Kidney capillary endothelial cell (primary cell): ENCODE measurements around the gene IVD.

Source experiments
- DNase-seq: peaks from one replicate; pipeline ENCODE4 v3.0.0-alpha.2; 2018; ENCODE audit warnings: low spot score

IVD gene

DNA sequence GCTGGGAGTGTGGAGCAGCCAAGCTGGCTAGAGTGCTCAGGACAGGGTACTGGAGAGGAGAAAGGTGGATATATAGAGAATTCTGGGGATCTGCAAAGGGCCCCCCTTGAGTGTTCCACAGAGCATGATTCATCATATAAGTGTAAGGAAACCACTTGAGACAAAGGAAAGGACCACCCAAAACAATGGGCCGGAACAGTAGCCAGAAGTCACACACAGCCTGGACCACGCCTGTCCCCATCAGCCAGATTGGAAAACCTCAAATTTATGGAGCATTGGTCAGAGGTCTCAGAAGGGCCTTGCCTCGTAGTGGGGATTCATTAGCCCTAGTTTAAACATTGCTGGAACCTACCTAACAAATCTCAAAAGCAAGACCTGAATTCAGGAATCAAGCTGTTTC is 28.0 kb upstream of the IVD start:
- DNase-seq, result no peak

DNA sequence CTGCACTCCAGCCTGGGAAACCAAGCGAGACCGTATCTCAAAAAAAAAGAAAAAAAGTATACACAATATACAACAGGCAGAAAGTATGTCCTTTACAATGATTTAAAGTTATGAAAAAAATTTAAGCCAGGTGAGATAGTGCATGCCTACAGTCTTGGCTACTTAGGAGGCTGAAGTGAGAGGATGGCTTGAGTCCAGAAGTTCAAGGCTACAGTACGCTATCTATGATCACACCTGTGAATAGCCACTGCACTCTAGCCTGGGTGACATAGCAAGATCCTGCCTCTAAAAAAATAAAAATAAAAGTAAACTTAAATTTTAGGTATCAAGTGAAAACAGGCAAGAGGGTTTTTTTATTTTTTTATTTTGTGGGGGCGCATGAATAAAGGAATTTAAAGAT is 26.2 kb upstream of the IVD start:
- DNase-seq, result no peak

DNA sequence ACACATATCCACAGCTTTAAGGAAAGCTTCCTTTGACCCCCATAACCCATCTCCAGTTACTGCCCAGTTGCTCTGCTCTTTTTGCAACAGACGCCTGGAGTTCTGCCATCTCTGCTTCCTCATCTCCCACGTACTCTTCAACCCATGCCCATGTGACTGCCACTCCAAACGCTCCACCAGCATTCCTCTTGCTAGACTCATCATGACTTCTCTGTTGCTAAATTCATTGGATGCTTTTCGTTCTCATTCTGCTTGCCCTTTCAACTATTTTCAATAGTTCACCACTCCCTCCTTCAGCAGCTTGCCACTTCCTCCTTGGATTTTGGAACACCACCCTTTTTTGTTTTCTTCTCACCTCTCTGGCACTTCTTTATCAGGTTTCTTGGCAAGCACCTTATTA is 25.7 kb upstream of the IVD start:
- peak; percentile 26 for DNase-seq

DNA sequence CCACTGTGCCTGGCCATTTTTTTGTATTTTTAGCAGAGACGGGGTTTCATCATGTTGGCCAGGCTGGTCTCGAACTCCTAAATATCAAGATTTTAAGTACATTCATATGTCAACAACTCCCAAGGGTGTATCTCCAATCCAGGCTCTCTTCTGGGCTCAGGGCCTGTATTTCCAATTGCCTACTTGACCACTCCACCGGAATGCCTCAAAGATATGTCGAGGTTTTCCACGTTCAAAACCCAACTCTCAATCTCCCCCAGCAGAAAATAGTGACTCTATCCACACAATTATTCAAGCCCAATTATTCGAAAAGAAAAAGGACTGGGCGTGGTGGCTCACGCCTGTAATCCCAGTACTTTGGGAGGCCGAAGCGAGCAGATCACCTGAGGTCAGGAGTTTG is 25.0 kb upstream of the IVD start:
- no peak for DNase-seq

DNA sequence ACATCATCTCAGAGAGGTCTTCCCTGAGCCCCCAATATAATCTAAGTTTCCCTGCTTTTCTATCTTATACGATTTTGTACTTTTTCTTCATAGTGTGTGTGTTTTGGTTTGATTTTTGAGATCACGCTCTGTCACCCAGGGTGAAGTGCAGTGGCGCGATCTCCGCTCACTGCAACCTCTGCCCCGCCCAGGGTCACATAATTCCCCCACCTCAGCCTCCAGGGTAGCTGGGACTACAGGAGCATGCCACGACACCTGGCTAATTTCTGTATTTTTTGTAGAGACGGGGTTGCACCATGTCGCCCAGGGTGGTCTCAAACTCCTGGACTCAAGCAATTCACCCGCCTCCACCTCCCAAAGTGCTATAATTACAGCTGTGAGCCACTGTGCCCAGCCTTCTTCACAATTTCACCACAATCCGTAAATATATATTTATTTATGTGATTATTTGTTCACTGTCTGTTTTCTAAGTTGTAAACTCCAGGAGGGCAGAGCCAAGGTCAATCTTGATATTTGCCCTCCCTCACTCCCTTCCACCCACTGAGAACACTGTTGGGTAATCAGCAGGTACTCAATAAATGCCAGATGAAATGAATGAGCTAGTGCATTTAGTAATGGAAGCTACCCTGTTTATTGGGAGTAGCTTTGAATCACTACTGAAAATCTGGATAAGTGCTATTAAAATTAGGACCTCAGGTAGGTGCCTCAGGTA is 23.6 kb upstream of the IVD start:
- DNase-seq, result no peak

DNA sequence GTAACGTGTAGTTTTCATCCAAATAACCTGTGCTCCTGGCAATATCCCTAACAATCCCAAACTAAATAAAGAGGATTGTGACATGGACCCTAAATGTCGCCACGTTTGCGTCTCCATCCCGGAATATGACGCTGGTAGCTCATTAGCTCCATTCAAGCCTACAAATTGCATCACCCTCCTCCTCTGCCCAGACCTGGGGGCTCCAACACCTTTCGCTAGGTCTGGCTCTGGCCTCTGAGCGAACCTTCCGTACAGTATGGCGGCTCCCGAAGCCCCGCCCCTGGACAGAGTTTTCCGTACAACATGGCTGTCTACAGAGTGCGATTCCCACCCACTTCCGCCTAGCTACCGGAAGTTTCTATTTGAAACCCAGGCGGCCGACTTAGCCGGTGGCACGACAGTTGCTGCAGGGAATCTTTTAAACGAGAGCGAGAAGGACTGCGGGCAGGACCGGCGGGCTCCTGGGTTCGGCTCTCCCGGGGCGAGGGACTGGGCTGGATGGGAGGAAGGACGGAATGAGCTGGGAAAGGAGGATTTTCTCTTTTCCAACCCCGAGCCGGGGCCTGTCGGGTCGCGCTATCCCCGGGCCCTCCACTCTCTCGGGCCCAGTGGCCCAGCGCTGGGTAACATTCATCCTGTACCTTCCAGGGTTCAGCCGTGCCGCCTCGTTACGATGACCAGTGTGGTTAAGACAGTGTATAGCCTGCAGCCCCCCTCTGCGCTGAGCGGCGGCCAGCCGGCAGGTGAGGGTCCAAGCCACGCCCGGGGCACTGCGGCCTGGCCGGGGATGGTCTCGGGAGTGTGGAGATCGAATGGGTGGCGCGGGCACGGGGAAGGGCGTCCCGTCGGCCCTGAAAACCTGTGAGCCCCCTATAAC is 22.8 kb upstream of the IVD start, which contains the start of gene KNSTRN:
TSS of gene KNSTRN (plus strand) at position 142 of the 877 bp plus-strand sequence. CDS start at position 257, 115 bp downstream.
- DNase-seq, result peak; percentile 94

DNA sequence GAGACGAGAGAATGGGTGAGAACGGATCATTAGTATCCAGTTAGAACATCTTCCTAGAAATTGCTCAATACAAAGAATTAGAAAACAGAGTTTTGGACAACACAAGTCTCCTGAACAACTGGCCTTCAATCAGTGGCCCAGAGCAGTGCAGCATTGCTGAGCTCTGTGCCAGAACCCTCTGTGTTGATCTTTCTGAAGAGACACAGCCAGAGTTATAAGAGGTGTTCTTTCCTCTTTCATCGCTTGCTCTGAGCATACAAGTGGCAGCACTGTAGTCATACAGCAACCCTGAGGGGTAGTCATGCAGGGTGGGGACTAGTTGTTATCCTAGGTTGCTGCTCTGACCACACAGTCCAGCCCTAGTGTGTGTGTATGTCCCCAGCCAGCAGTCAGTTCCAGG is 19.1 kb upstream of the IVD start:
- DNase-seq, result no peak

DNA sequence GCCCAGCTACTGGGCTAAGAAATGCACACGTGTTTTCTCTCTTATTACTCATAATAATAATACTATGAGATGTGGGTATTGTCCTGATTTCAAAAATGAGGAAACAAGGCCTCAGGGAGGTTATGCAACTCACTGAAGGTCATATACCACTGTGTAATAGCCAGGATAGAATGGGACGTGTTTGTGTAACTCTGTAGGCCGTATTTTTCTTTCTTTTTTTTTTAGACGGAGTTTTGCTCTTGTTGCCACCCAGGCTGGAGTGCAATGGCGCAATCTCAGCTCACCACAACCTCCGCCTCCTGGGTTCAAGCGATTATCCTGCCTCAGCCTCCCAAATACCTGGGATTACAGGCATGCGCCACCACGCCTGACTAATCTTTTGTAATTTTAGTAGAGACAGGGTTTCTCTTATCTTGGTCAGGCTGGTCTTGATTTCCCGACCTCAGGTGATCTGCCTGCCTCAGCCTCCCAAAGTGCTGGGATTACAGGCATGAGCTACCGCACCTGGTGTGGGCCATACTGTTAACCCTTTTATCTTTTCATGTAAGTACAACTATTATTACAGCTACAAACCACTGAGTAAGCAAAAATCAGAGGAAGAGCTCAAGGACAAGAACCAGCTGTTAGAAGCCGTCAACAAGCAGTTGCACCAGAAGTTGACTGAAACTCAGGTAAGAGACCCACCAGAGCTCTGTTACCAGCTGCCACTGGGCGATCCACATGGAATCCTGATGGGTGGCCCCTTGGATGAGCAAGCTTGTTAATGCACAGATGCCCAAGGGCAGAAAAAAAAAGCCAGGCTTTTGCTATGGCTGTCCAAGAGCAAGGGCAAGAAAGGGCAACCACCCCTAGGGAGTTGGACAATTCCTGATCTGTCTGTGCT is 16.4 kb upstream of the IVD start:
- no peak for DNase-seq

DNA sequence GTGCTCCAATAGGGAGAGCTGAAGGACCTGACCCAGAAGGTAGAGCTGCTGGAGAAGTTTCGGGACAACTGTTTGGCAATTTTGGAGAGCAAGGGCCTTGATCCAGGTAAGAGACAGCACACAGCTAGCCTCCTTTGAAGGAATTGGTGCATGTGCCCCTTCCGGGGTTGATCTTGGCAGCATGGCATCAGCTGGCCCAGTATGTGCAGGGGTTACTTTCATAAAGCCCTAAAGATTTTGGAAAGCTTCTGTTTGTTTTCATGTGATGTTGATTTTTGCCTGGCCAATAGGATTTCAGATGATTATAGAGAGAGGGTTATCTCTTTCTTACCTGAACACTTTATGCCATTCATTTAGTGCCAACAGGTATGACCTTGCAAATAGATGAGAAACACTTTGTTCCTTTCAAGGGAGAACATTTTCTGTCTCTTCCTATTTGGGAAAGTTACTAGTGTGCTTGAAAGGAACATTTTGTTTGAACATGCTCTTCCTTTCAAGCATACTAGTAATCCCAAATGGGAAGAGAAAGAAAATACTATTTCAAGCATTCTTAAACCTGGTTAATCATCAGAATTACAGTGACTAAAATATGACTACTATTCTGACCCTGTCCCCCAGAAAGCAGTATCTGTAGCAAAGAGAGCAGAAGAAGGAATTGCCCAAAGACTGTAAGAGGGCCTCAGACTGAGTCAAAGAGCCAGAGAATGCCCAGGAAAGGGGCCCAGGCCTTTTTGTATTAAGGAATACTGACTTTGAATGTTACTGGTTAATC is 15.6 kb upstream of the IVD start:
- no peak for DNase-seq

DNA sequence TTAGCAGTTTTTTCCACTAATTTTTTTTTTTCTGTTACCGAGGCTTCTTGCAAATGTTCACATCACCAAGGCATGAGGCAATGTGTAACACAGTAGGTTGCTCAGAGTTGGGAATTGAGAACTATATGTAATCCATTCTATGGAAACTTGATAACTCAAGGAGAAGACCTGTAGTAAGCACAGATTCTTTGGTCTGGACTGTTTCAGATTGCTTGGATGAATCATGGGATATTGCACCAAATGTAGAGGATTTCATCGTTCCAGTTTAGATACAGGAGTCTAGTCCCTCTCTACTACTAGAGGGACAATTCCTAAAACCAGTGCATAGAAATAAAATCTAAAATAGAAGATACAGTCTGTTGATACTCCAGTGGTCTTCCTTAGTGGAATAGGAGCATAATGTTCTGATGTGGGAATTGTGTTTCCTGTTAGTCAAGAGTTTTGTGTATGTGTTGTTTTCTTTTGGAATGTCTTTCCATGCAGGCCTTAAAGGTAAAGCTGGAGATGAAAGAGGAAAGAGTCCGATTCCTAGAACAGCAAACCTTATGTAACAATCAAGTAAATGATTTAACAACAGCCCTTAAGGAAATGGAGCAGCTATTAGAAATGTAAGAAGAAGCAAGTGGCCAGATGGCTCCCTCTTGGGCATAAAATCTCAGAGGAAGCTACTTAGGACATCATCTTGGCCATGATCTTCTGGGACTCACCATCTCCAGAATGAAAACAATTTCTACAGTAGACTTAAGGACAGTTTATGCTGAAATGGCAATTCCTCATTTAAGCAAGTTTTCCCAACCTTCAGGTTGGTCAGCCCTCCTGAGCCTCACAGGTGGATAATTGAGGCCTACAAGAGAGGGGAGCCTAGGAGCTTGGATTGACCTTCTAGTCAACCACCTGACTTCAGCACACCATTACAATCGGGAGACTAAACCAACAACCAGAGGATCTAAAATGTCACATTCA is 12.3 kb upstream of the IVD start:
- DNase-seq, result no peak

DNA sequence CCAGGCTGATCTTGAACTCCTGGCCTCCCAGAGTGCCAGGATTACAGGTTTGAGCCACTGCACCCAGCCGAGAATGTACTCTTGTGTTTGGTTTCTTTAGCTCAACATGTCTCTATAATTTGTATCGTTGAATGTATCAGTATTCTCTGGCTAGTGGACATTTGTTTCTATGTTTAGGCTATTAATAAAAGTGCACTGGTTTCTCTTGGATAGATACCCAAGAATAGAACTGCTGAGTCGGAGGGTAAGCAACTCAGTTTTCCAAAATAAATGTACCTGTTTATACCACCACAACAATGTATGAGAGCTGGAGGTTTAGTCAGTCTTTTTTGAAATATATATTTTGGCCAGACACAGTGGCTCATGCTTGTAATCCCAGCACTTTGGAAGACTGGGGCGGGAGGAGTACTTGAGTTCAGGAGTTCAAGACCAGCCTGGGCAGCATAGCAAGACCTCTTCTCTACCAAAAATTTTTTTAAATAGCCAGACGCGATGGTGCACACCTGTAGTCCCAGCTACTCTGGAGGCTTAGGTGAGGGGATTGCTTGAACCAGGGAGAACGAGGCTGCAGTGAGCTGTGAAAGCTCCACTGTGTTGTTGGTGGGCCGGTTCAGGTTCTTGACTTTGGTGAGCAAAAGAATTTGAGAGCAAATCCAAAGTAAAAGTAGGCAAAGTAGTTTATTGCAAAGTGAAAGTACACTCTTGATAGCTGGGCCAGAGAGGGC is 7.7 kb upstream of the IVD start:
- no peak for DNase-seq

DNA sequence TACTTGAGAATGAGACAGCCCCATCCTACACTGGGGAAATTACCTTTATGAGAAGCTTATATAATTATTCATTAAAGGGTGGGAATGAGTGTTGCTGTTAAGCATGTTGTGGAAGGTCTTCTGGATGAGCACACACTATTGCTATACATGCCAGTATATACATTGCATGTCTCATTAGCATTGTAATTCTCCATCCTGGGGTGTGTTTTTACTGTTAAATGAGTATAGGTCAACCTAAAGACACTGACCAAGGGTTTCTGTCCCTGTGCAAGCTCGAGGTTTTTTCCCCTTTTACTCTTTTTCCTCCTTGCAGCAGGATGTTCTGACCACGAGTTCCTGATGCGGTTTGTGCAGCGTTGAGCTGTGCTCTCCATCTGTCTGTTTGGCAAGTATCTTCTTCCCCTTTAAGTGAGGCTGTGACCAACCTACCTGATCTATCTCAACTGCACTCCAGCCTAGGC is 7.2 kb upstream of the IVD start:
- no peak for DNase-seq

DNA sequence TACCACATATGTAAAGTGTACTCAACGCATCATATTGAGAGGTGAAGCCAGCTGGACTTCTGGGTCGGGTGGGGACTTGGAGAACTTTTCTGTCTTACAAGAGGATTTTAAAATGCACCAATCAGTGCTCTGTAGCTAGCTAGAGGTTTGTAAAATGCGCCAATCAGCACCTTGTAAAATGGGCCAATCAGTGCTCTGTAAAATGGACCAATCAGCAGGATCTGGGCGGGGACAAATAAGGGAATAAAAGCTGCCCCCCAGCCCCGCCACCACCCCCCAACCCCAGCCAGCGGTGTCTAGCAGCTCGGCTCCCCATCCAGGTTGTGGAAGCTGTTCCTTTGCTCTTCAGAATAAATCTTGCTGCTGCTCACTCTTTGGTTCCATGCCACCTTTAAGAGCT is 6.2 kb upstream of the IVD start:
- DNase-seq, result no peak

DNA sequence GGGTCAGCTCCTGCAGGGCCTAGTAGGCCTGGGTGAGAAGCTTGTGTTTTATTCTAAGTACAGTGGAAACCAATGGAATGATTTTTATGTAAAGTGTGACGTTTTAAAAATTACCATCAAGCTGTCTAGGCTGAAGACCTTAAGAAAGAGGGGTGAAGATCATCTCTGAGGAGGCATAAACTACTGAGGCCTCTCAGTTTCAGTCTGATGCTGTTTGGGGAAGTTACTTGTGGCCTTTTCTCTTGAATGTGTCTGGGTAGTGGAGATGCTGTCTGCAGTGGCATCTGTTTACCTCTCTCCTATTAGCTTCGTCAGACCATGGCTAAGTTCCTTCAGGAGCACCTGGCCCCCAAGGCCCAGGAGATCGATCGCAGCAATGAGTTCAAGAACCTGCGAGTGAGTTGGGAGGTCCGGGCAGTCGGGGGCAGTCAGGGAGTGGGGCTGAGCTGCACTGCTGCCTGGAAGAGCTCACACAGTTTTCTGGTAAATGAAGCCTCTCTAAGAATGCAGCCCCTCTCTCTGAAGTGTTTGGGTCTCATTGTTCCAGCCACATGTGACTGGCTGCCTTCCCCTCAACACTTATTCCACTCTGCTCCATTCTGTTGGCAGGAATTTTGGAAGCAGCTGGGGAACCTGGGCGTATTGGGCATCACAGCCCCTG is 1.9 kb downstream of the IVD start:
- DNase-seq, result no peak

DNA sequence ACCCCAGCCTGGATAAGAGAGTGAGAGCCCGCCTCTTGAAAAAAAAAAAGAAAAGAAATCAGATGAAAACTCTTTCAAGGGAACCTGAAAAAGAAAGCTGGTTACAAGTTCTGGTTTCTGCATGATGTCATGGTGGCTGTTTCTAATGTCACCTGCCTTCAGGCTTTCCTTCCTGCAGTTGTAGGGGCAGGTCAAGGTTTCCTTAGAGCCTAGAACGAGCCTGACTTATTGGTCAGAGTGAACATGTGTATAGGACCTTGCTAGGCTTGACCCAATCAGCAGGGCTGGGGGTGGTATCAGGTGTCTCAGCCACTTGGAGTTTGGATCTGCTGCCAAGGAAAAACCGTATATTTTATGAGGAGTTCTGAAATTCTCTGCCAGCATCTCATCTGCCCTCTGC is 3.8 kb downstream of the IVD start:
- DNase-seq, result no peak

DNA sequence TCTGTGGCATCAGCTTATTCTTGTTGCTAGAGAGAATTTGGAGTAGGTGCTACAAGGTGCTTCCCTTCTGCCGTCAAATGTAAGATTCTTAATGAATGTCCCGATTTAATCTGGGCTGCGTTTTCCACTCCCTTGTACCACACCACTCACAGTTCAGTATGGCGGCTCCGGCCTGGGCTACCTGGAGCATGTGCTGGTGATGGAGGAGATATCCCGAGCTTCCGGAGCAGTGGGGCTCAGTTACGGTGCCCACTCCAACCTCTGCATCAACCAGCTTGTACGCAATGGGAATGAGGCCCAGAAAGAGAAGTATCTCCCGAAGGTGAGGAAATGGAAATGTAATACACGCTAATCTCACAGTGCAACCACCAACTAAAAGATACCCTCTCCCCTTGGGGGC is 4.9 kb downstream of the IVD start:
- DNase-seq, result no peak

DNA sequence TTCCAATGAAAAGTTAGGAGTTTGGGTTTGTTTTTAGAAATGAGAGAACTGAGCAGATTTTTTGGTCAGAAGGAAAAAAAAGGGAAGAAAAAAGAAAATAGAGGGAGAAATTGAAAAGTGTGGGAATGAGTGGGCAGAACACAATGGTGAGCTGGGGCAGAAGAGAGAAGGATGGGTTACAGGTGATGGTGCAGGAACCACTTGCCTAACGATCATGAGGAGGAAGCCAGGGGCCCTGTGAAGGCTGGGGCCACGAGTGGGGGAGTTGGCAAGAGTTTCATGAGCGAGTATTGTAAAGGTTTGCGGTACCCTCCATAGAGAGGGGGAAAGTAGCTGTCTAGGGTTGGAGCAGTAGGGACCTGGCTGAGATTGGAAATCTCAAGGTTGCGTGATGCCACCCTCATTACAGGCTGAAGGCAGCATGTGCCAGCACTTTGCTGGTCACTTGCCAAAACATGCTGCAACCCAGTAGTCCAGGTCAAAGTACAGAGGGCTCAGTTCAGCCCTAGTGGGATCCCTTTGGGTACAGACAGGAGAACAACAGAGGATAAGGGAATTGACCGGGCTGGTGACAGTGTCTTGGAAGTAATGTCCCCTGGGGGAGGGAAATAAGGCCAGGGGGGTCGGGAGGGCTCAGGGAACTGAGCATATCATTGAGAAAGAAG is 6.6 kb downstream of the IVD start:
- DNase-seq, result no peak

DNA sequence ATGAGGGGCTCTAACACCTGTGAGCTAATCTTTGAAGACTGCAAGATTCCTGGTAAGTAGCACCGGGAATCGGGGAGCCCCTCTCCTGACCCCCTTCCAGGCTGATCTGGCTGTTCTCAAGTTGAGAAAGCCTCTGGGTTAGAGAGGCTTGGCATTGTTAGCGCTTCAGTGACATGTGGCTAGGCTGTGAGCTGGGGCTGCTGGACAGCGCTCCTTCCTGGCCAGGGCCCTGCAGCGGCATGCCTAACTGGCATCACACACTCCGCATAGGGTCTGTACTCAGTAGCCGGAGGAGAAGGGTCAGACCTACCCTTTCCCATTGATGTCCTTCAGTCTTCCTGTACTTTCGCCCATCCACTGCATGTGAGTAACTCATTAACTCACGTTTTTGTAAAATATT is 7.4 kb downstream of the IVD start:
- no peak for DNase-seq

DNA sequence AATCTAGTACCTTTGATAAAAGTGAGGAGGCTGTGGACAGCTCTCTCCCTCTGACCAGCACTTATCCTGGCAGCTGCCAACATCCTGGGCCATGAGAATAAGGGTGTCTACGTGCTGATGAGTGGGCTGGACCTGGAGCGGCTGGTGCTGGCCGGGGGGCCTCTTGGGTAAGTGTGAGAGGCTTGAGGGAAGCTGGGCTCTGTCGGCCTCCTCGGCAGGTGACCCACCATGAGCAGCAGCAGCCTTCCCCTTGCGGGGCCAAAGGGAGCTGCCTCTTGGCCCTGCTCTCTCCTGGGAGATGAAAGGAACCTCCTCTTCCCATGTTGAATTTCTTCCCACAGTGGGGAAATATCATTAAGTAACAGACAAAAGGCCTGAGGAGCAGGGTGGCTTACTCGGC is 9.2 kb downstream of the IVD start:
- no peak for DNase-seq
